Activated CD8-positive, alpha-beta T cell treated with anti-CD3 and anti-CD28 coated beads, Interleukin-2, amount 10 ng/mL, durations not matched to agents 7 days and 5 days (primary cell): ENCODE data around the gene GLYATL1B. TPM values are rescaled to one million over a fixed set of nuclear protein-coding genes. Genes with fewer than 3 reads are reported as not detected.
A peak's percentile ranks its signal among the peaks of the same experiment; 100 is the strongest.
"Not testable (repeated sequence)": the region's sequence is repeated elsewhere in the genome, so short reads cannot be mapped to it uniquely, and the experiment has no call there.

Experiments used
- ATAC-seq: fragments of 150-1000 bp; cut with Tn5 transposase; one replicate; pipeline ENCODE4 v1.10.0; 2021; ENCODE audit warnings: moderate library complexity
- CTCF ChIA-PET: fragments of 350-600 bp; sonication (Branson Sonifier 250); formaldehyde crosslinking; loops from one replicate; lab custom pipeline; 2021; ENCODE audit warnings: antibody characterized with exemption; lab: Charles Lee
- POLR2A ChIA-PET: fragments of 350-600 bp; sonication (Branson Sonifier 250); formaldehyde crosslinking; loops from one replicate; lab custom pipeline; 2021; ENCODE audit warnings: antibody characterized with exemption; lab: Charles Lee
- DNase-seq: peaks from one replicate; pipeline ENCODE4 v3.0.0-alpha.2; 2020
- H3K27ac Mint-ChIP-seq: one replicate; pipeline ENCODE4 v1.8.0; 2021; ENCODE audit warnings: mild to moderate bottlenecking, mixed read lengths
- H3K27me3 Mint-ChIP-seq: one replicate; pipeline ENCODE4 v1.8.0; 2021; ENCODE audit warnings: low read depth, mixed read lengths
- H3K36me3 Mint-ChIP-seq: one replicate; pipeline ENCODE4 v1.8.0; 2021; ENCODE audit warnings: low read depth, mixed read lengths
- H3K4me1 Mint-ChIP-seq: one replicate; pipeline ENCODE4 v1.8.0; 2021; ENCODE audit warnings: low read depth, mixed read lengths
- H3K4me3 Mint-ChIP-seq: one replicate; pipeline ENCODE4 v1.8.0; 2021; ENCODE audit warnings: mild to moderate bottlenecking, mixed read lengths
- H3K9me3 Mint-ChIP-seq: one replicate; pipeline ENCODE4 v1.8.0; 2022; ENCODE audit warnings: mixed read lengths; ENCODE audit not compliant: insufficient read depth
- total RNA-seq, 2 experiments: library from RNA; stranded (reverse); gene quantifications; one replicate each; pipeline ENCODE4 v1.2.3, GENCODE V29; 2021

Gene GLYATL1B
- total RNA-seq, 2 experiments from 2014 or later, result not detected

GRCh38 chr11:59097113-59097708, 11.1 kb downstream of the GLYATL1B start:
- Mint-ChIP-seq H3K27me3 (peaks cover 30% of the 10 kb centered on the region), H3K4me1 (peaks cover 15% of the 10 kb centered on the region), H3K36me3 (no peaks in the 10 kb centered on the region), H3K9me3 (no peaks in the 10 kb centered on the region), H3K27ac (no peak overlapping the region), H3K4me3 (no peak overlapping the region)
- CTCF ChIA-PET, result interaction anchor here (0.7 to 2.9 kb wide), 7 partner anchors 9 to 60 kb away, joined by 3 to 47 read pairs (median 4); partner anchors contain the start of gene FAM111B
- POLR2A ChIA-PET, result interaction anchor here (0.8 kb wide), 1 partner anchor 10 kb away, joined by 3 read pairs; no protein-coding TSS in a partner anchor
- DNase-seq (peak; percentile 77), ATAC-seq (peak; percentile 79)

DNA sequence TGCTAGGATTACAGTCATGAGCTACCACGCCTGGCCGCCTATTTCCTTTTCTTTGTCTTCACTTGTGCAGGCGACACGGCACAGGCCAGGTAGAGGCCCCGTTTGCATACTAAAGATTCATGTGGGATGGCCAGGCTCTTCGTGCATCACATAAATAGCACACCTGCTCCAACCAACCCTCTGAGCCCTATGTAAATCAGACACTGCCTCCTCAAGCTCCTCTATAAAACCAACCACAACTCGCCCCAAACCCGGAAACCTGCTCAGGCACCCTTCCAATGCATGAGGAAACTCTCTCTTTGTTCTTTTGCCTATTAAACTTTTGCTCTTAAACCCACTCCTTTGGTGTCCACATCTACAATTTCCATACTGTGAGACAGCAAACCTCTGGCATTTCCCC, 11.8 kb downstream of the GLYATL1B start:
- H3K9me3 Mint-ChIP-seq, H3K36me3 Mint-ChIP-seq, DNase-seq, H3K4me3 Mint-ChIP-seq, ATAC-seq, H3K27ac Mint-ChIP-seq: not testable (repeated sequence)
- Mint-ChIP-seq H3K4me1 (peaks cover 21% of the 10 kb centered on the region), H3K27me3 (peaks cover 27% of the 10 kb centered on the region)
- CTCF ChIA-PET, result interaction anchor here (0.7 to 2.9 kb wide), 7 partner anchors 9 to 60 kb away, joined by 3 to 47 read pairs (median 4); partner anchors contain the start of gene FAM111B
- POLR2A ChIA-PET, result interaction anchor here (0.8 kb wide), 1 partner anchor 10 kb away, joined by 3 read pairs; no protein-coding TSS in a partner anchor

GRCh38 chr11:59102259-59102765, 16.2 kb downstream of the GLYATL1B start:
- CTCF ChIA-PET, result interaction anchor here (1.1 to 4.3 kb wide), 4 partner anchors 34 to 56 kb away, joined by 3 to 22 read pairs (median 8); no protein-coding TSS in a partner anchor
- POLR2A ChIA-PET, result no interaction called here
- Mint-ChIP-seq H3K4me1 (peaks cover 39% of the 10 kb centered on the region), H3K36me3 (peaks cover 14% of the 10 kb centered on the region), H3K27me3 (peaks cover 31% of the 10 kb centered on the region), H3K4me3 (peak overlapping the region; percentile 71), H3K27ac (peak overlapping the region; percentile 35), H3K9me3 (no peaks in the 10 kb centered on the region)
- DNase-seq, result peak; percentile 79
- ATAC-seq, result peak; percentile 40

GRCh38 chr11:59106363-59107336, 20.5 kb downstream of the GLYATL1B start, which contains the start of gene FAM111B:
FAM111B (plus strand) TSS chr11:59107237; CDS start chr11:59109626, 2,389 bp downstream.
- Mint-ChIP-seq H3K4me1 (peaks cover 70% of the 10 kb centered on the region), H3K36me3 (peaks cover 52% of the 10 kb centered on the region), H3K4me3 (peak within 1 kb of the TSS; percentile 92), H3K27me3 (peaks cover 11% of the 10 kb centered on the region), H3K27ac (peak within 1 kb of the TSS; percentile 86), H3K9me3 (no peaks in the 10 kb centered on the region)
- ChIA-PET CTCF (interaction anchor here (0.6 to 5.9 kb wide), 13 partner anchors 9 to 539 kb away, joined by 3 to 44 read pairs (median 5); partner anchors contain the start of genes DTX4 and FAM111A), POLR2A (interaction anchor here (0.6 to 3.5 kb wide), 12 partner anchors 13 to 558 kb away, joined by 3 to 27 read pairs (median 4); partner anchors contain the start of gene FAM111A)
- DNase-seq (peak; percentile 89), ATAC-seq (peak; percentile 95)

- ATAC-seq (peak; percentile 3), DNase-seq (peak; percentile 50)
- H3K27ac Mint-ChIP-seq, result peak overlapping the region; percentile 86
- peaks cover 11% of the 10 kb centered on the region for H3K27me3 Mint-ChIP-seq
- POLR2A ChIA-PET, result interaction anchor here (0.7 to 3.5 kb wide), 4 partner anchors 10 to 37 kb away, joined by 3 to 27 read pairs (median 20); partner anchors contain the start of gene FAM111A
- peak overlapping the region; percentile 92 for H3K4me3 Mint-ChIP-seq
- not testable (repeated sequence) for H3K9me3 Mint-ChIP-seq
- CTCF ChIA-PET, result interaction anchor here (1.1 to 5.9 kb wide), 10 partner anchors 28 to 540 kb away, joined by 3 to 44 read pairs (median 6); partner anchors contain the start of genes DTX4 and FAM111A
- H3K4me1 Mint-ChIP-seq, result peaks cover 64% of the 10 kb centered on the region
- peaks cover 62% of the 10 kb centered on the region for H3K36me3 Mint-ChIP-seq
These were observed 21.6 kb downstream of the GLYATL1B start for GRCh38 chr11:59107721-59108120.

- peaks cover 9% of the 10 kb centered on the region for H3K9me3 Mint-ChIP-seq
- DNase-seq, result no peak
- no peak for ATAC-seq
- H3K4me1 Mint-ChIP-seq, result peaks cover 41% of the 10 kb centered on the region
- no peak overlapping the region for H3K4me3 Mint-ChIP-seq
- H3K36me3 Mint-ChIP-seq, result peaks cover 96% of the 10 kb centered on the region
- ChIA-PET POLR2A (no interaction called here), CTCF (no interaction called here)
- no peaks in the 10 kb centered on the region for H3K27me3 Mint-ChIP-seq
- H3K27ac Mint-ChIP-seq, result no peak overlapping the region
These were observed 26.4 kb downstream of the GLYATL1B start for GRCh38 chr11:59112494-59112893.

GRCh38 chr11:59114344-59114743, 28.2 kb downstream of the GLYATL1B start:
- DNase-seq (no peak), ATAC-seq (no peak)
- Mint-ChIP-seq H3K9me3 (peaks cover 20% of the 10 kb centered on the region), H3K4me3 (no peak overlapping the region), H3K27ac (no peak overlapping the region), H3K4me1 (peaks cover 23% of the 10 kb centered on the region), H3K27me3 (no peaks in the 10 kb centered on the region), H3K36me3 (peaks cover 96% of the 10 kb centered on the region)
- CTCF ChIA-PET, result interaction anchor here (0.8 kb wide), 1 partner anchor 21 kb away, joined by 3 read pairs; no protein-coding TSS in a partner anchor
- POLR2A ChIA-PET, result interaction anchor here (1.0 kb wide), 1 partner anchor 30 kb away, joined by 3 read pairs; no protein-coding TSS in a partner anchor

- DNase-seq, result no peak
- Mint-ChIP-seq H3K27ac (no peak overlapping the region), H3K4me3 (no peak overlapping the region), H3K36me3 (peaks cover 91% of the 10 kb centered on the region), H3K27me3 (no peaks in the 10 kb centered on the region), H3K9me3 (peaks cover 20% of the 10 kb centered on the region), H3K4me1 (peaks cover 12% of the 10 kb centered on the region)
- ChIA-PET POLR2A (no interaction called here), CTCF (no interaction called here)
- no peak for ATAC-seq
These were observed 29.4 kb downstream of the GLYATL1B start for GRCh38 chr11:59115553-59115952.

DNA sequence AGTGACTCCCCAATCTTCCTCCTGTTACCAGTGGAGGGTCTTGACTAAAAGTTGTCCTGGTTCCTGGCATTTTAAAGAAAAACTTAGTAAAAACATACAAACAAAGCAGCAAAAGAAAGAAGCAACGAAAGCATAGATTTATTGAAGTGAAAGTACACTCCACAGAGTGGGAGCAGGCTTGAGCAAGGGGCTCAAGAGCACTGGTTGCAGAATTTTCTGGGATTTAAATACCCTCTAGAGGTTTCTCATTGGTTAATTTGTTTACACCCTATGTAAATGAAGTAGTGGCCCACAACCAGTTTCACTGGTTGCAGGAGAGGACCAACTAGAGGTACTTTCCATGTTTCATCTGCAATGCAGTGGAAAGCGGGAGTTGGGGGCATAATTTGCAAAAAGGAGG, 31.7 kb downstream of the GLYATL1B start:
- no peak for DNase-seq
- peaks cover 20% of the 10 kb centered on the region for H3K9me3 Mint-ChIP-seq
- H3K36me3 Mint-ChIP-seq, result peaks cover 84% of the 10 kb centered on the region
- CTCF ChIA-PET, result no interaction called here
- H3K27ac Mint-ChIP-seq, result no peak overlapping the region
- H3K27me3 Mint-ChIP-seq, result no peaks in the 10 kb centered on the region
- ATAC-seq, result no peak
- peaks cover 1% of the 10 kb centered on the region for H3K4me1 Mint-ChIP-seq
- H3K4me3 Mint-ChIP-seq, result no peak overlapping the region
- POLR2A ChIA-PET, result no interaction called here

DNA sequence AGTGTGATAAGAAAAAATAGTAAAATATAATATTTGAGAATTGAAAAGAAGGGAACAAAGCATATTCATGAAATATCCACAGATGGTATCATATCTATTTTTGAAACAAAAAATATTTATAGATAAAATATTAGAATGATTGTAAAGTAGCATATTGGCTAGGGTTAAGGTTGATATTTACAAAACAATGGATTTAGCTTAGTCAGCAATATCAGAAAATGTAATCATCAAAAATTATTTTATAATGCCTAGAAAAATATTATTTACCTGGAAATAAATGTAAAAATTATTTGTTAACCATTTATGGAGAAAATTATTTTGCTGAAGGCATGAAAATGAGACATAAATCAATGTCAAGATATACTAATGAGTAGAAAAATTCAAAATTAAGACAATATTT, 33.7 kb downstream of the GLYATL1B start:
- no peak overlapping the region for H3K4me3 Mint-ChIP-seq
- H3K27ac Mint-ChIP-seq, result no peak overlapping the region
- H3K36me3 Mint-ChIP-seq, result peaks cover 80% of the 10 kb centered on the region
- H3K4me1 Mint-ChIP-seq, result peaks cover 1% of the 10 kb centered on the region
- ATAC-seq (no peak), DNase-seq (no peak)
- no peaks in the 10 kb centered on the region for H3K27me3 Mint-ChIP-seq
- CTCF ChIA-PET, result interaction anchor here (2.1 kb wide), 1 partner anchor 16 kb away, joined by 13 read pairs; no protein-coding TSS in a partner anchor
- POLR2A ChIA-PET, result interaction anchor here (1.7 kb wide), 1 partner anchor 13 kb away, joined by 5 read pairs; the partner anchor contains the start of gene FAM111B
- H3K9me3 Mint-ChIP-seq, result peaks cover 28% of the 10 kb centered on the region
